HCT116 (cell line): Measurements from ENCODE around the gene PRAMEF20. TPM values are rescaled to one million over a fixed set of nuclear protein-coding genes. Genes with fewer than 3 reads are reported as not detected.

Source experiments
- ATAC-seq: fragments of 200-7000 bp; cut with Tn5 transposase; 2 replicates; pipeline ENCODE4 v1.9.1; 2020; ENCODE audit warnings: mild to moderate bottlenecking, moderate library complexity
- BruUV-seq: library from RNA; stranded (reverse); fragments of 400-500 nt; replicated peaks from 2 replicates; lab custom pipeline; 2021; lab: Mats Ljungman, UMichigan
- CTCF ChIA-PET: fragments of 300-600 bp; sonication (Branson Sonifier 250); formaldehyde crosslinking; loops from one replicate; lab custom pipeline; 2021; ENCODE audit warnings: antibody characterized with exemption; lab: Charles Lee
- POLR2A ChIA-PET: fragments of 300-600, 350-600 bp; sonication (Branson Sonifier 250); formaldehyde crosslinking; loops from one replicate; lab custom pipeline; 2021; ENCODE audit warnings: antibody characterized with exemption; lab: Charles Lee
- RAD21 ChIA-PET, 2 experiments: fragments of 300-600 bp; sonication (Branson Sonifier 250); formaldehyde crosslinking; loops; one replicate each; lab custom pipeline; 2023; ENCODE audit warnings: low total read pairs in 2 of 2; ENCODE audit not compliant: uncharacterized antibody in 2 of 2, unreplicated experiment in 2 of 2, low non-redundant PET in 1 of 2; lab: Charles Lee
- DNase-seq: peaks from one replicate; pipeline ENCODE4 v3.0.0-alpha.2; 2010; ENCODE audit warnings: low read depth, low spot score
- H2AFZ ChIP-seq: fragments of 200-600 bp; shearing (Covaris generic), sonication (generic); 2 replicates; pipeline ENCODE4 v1.6.1; 2017; ENCODE audit warnings: low read depth, mixed run types, mixed read lengths, antibody characterized with exemption, low read length; ENCODE audit not compliant: poor library complexity, severe bottlenecking
- H3K27ac ChIP-seq: 2 replicates; pipeline ENCODE4 v1.5.1; 2012; ENCODE audit warnings: low read depth, low read length
- H3K27me3 ChIP-seq: fragments of 200-600 bp; sonication (generic); 2 replicates; pipeline ENCODE4 v1.6.1; 2016; ENCODE audit warnings: mixed run types, low read length, mixed read lengths; ENCODE audit not compliant: insufficient read depth
- H3K36me3 ChIP-seq, 2 experiments: fragments of 200-500 bp in 1 of 2; fragments of 200-600 bp in 1 of 2; sonication (Bioruptor generic) in 1 of 2; sonication (generic) in 1 of 2; 2 replicates each; pipeline versions ENCODE4 v1.5.1 to v1.6.1; 2014 to 2016; ENCODE audit warnings: low read length in 2 of 2, inconsistent platforms in 1 of 2, mixed read lengths in 1 of 2, mixed run types in 1 of 2; ENCODE audit not compliant: insufficient read depth in 2 of 2, control insufficient read depth in 1 of 2
- H3K4me1 ChIP-seq, 2 experiments: fragments of 200-600 bp in 1 of 2; sonication (generic) in 1 of 2; 2 replicates each; pipeline versions ENCODE4 v1.5.1 to v1.6.1; 2012 to 2017; ENCODE audit warnings: low read length in 2 of 2, inconsistent platforms in 1 of 2, mild to moderate bottlenecking in 1 of 2, mixed read lengths in 1 of 2, mixed run types in 1 of 2, moderate library complexity in 1 of 2; ENCODE audit not compliant: insufficient read depth in 2 of 2, control insufficient read depth in 1 of 2
- H3K4me2 ChIP-seq: fragments of 200-600 bp; sonication (generic); 2 replicates; pipeline ENCODE4 v1.6.1; 2017; ENCODE audit warnings: mixed run types, low read length, mixed read lengths
- H3K4me3 ChIP-seq, 2 experiments: fragments of 200-600 bp in 1 of 2; sonication (generic) in 1 of 2; replicated peaks in 1 of 2; 2 replicates each; pipeline ENCODE4 v1.5.1; 2011 to 2016; ENCODE audit warnings: low read length in 2 of 2, control low read depth in 1 of 2, low read depth in 1 of 2, mild to moderate bottlenecking in 1 of 2, mixed read lengths in 1 of 2, mixed run types in 1 of 2
- H3K79me2 ChIP-seq: fragments of 200-600 bp; sonication (generic); 2 replicates; pipeline ENCODE4 v1.6.1; 2017; ENCODE audit warnings: mild to moderate bottlenecking, mixed run types, low read length, moderate library complexity, mixed read lengths; ENCODE audit not compliant: insufficient read depth
- H3K9ac ChIP-seq: fragments of 200-600 bp; sonication (generic); 2 replicates; pipeline ENCODE4 v1.6.1; 2016; ENCODE audit warnings: low read length, mixed read lengths
- H3K9me2 ChIP-seq: fragments of 200-600 bp; sonication (generic), shearing (Covaris generic); 2 replicates; pipeline ENCODE4 v1.6.1; 2017; ENCODE audit warnings: mixed run types, mild to moderate bottlenecking, moderate library complexity; ENCODE audit not compliant: insufficient read depth
- H3K9me3 ChIP-seq, 2 experiments: fragments of 200-500 bp in 1 of 2; fragments of 200-600 bp in 1 of 2; sonication (Bioruptor generic) in 1 of 2; sonication (generic) in 1 of 2; 2 replicates each; pipeline ENCODE4 v1.6.1; 2014 to 2017; ENCODE audit warnings: low read length in 2 of 2, mixed read lengths in 2 of 2, inconsistent platforms in 1 of 2, low read depth in 1 of 2, mild to moderate bottlenecking in 1 of 2, mixed run types in 1 of 2, moderate library complexity in 1 of 2; ENCODE audit not compliant: control insufficient read depth in 1 of 2, insufficient read depth in 1 of 2
- H4K20me1 ChIP-seq: fragments of 200-600 bp; sonication (generic), shearing (Covaris generic); 2 replicates; pipeline ENCODE4 v1.6.1; 2017; ENCODE audit warnings: mixed run types, mild to moderate bottlenecking, moderate library complexity; ENCODE audit not compliant: insufficient read depth
- ATF3 ChIP-seq: IDR thresholded peaks from 2 replicates; pipeline ENCODE4 v1.6.1; 2012
- CBX3 ChIP-seq: IDR thresholded peaks from 2 replicates; pipeline ENCODE4 v1.6.1; 2012; ENCODE audit warnings: low read depth
- CEBPB ChIP-seq: IDR thresholded peaks from 2 replicates; pipeline ENCODE4 v1.6.1; 2012; ENCODE audit warnings: low read depth
- CTCF ChIP-seq, 3 experiments: fragments of 200-600 bp in 1 of 3; sonication (generic) in 1 of 3; IDR thresholded peaks in 2 of 3; conservative IDR thresholded peaks in 1 of 3; 2 replicates each; pipeline ENCODE4 v1.5.1; 2012 to 2017; ENCODE audit warnings: low read depth in 2 of 3, low read length in 2 of 3, antibody characterized with exemption in 1 of 3, borderline replicate concordance in 1 of 3, control low read depth in 1 of 3, mild to moderate bottlenecking in 1 of 3, mixed read lengths in 1 of 3, mixed run types in 1 of 3, moderate library complexity in 1 of 3; ENCODE audit not compliant: insufficient read depth in 1 of 3
- EGR1 ChIP-seq: IDR thresholded peaks from 2 replicates; pipeline ENCODE4 v1.6.1; 2012; ENCODE audit warnings: low read depth
- EZH2 ChIP-seq: fragments of 200-600 bp; sonication (generic); IDR thresholded peaks from 2 replicates; pipeline ENCODE4 v1.6.1; 2017; ENCODE audit warnings: antibody characterized with exemption, mixed run types
- EZH2phosphoT487 ChIP-seq: fragments of 200-600 bp; IDR thresholded peaks from 2 replicates; pipeline ENCODE4 v1.6.1; 2018; ENCODE audit warnings: antibody characterized with exemption, borderline replicate concordance
- FOSL1 ChIP-seq: IDR thresholded peaks from 2 replicates; pipeline ENCODE4 v1.6.1; 2012; ENCODE audit warnings: low read depth
- JUND ChIP-seq: IDR thresholded peaks from 2 replicates; pipeline ENCODE4 v1.6.1; 2012
- MAX ChIP-seq: IDR thresholded peaks from 2 replicates; pipeline ENCODE4 v1.6.1; 2012
- POLR2A ChIP-seq: IDR thresholded peaks from 2 replicates; pipeline ENCODE4 v1.7.0; 2011; ENCODE audit warnings: borderline replicate concordance; ENCODE audit not compliant: insufficient read depth, insufficient read length; ENCODE audit errors: extremely low read depth
- POLR2AphosphoS5 ChIP-seq: IDR thresholded peaks from 2 replicates; pipeline ENCODE4 v1.6.1; 2011; ENCODE audit warnings: mild to moderate bottlenecking, low read depth, low read length, moderate library complexity
- RAD21 ChIP-seq: IDR thresholded peaks from 2 replicates; pipeline ENCODE4 v1.6.1; 2012; ENCODE audit warnings: low read depth, mild to moderate bottlenecking
- SP1 ChIP-seq: IDR thresholded peaks from 2 replicates; pipeline ENCODE4 v1.6.1; 2012; ENCODE audit warnings: low read depth
- SRF ChIP-seq: IDR thresholded peaks from 2 replicates; pipeline ENCODE4 v1.6.1; 2012; ENCODE audit warnings: low read depth
- TCF7L2 ChIP-seq: IDR thresholded peaks from 2 replicates; pipeline ENCODE4 v1.7.0; 2011; ENCODE audit warnings: borderline replicate concordance, inconsistent platforms; ENCODE audit not compliant: insufficient read depth, insufficient read length; ENCODE audit errors: extremely low read depth
- ZBTB33 ChIP-seq: IDR thresholded peaks from 2 replicates; pipeline ENCODE4 v1.6.1; 2011; ENCODE audit warnings: mild to moderate bottlenecking, low read length, moderate library complexity; ENCODE audit not compliant: insufficient replicate concordance; ENCODE audit errors: extremely low read depth
- ZFX ChIP-seq: fragments of 450-650 bp; IDR thresholded peaks from 2 replicates; pipeline ENCODE4 v1.6.1; 2017
- ZNF274 ChIP-seq: fragments of 200-500 bp; sonication (Bioruptor generic); IDR thresholded peaks from 2 replicates; pipeline ENCODE4 v1.6.1; 2014; ENCODE audit warnings: mild to moderate bottlenecking, low read depth, low read length, inconsistent platforms
- intact Hi-C: fragments of 100-400 bp; cut with micrococcal nuclease; formaldehyde crosslinking; loops from 2 replicates; pipeline ENCODE4 v1.10.0; 2022
- total RNA-seq: library from RNA; stranded (reverse); gene quantifications from one replicate; pipeline ENCODE4 v1.2.1, GENCODE V29; 2021; ENCODE audit not compliant: unreplicated experiment

Gene PRAMEF20
- total RNA-seq, 1 experiment from 2014 or later, result not detected

- Histone ChIP-seq H2AFZ (no peak overlapping the region), H3K4me2 (no peak overlapping the region), H4K20me1 (no peaks in the 10 kb centered on the region), H3K4me3 (no peak overlapping the region), H3K27me3 (no peaks in the 10 kb centered on the region), H3K79me2 (no peaks in the 10 kb centered on the region), H3K9me2 (no peaks in the 10 kb centered on the region), H3K9ac (no peak overlapping the region), H3K4me1 (no peaks in the 10 kb centered on the region), H3K27ac (no peak overlapping the region), H3K9me3 (no peaks in the 10 kb centered on the region), H3K36me3 (no peaks in the 10 kb centered on the region)
- intact Hi-C loops, result no loop called here
- POLR2A ChIA-PET, result no interaction called here
- ATAC-seq (no peak), DNase-seq (no peak)
- TF ChIP-seq ATF3 (no peak), EZH2 (no peak), TCF7L2 (no peak), FOSL1 (no peak), EZH2phosphoT487 (no peak), POLR2AphosphoS5 (no peak), RAD21 (no peak), ZBTB33 (no peak), ZFX (no peak), CEBPB (no peak), CTCF (IDR thresholded peaks at IDR 0.05 in 2 of 3, conservative IDR thresholded peaks at IDR 0.05 in 1 of 3; ENCODE audit: borderline replicate concordance in 1 of 3, insufficient read depth in 1 of 3, low read depth in 2 of 3, low read length in 2 of 3) (no peak), SRF (no peak), POLR2A (no peak), ZNF274 (no peak), SP1 (no peak), EGR1 (no peak), CBX3 (no peak), JUND (no peak), MAX (no peak)
- CTCF ChIA-PET, result no interaction called here
- RAD21 ChIA-PET, result no interaction called here
- no TSS peak for BruUV-seq
Measured at GRCh38 chr1:13430495-13430894, 20.2 kb downstream of the PRAMEF20 start.
